ENCODE results near the gene PPP1R12B.
"Not testable (repeated sequence)": the region's sequence is repeated elsewhere in the genome, so short reads cannot be mapped to it uniquely, and the experiment has no call there.

Gene PPP1R12B

GRCh38 chr1:202625416-202626360 is 277.2 kb downstream of the PPP1R12B start:
- in situ Hi-C loops (cut with MboI; ENCODE audit: low pct_unique_long_range_greater_than_20kb, low sequenced_read_pairs, unreplicated experiment) = no loop called here
- peak; percentile 81 for TF ChIP-seq CTCF (IDR thresholded peaks at IDR 0.05; ENCODE audit: extremely low read depth, insufficient read depth, missing control alignments)
- peak; percentile 77 for DNase-seq (ENCODE audit: low spot score)

GRCh38 chr1:202627036-202627435 is 278.5 kb downstream of the PPP1R12B start:
- DNase-seq (ENCODE audit: low spot score); in situ Hi-C loops (cut with MboI; ENCODE audit: low pct_unique_long_range_greater_than_20kb, low sequenced_read_pairs, unreplicated experiment): not testable (repeated sequence)

- TF ChIP-seq CTCF (IDR thresholded peaks at IDR 0.05; ENCODE audit: extremely low read depth, insufficient read depth, missing control alignments) = no peak
- in situ Hi-C loops (cut with MboI; ENCODE audit: low pct_unique_long_range_greater_than_20kb, low sequenced_read_pairs, unreplicated experiment) = no loop called here
- DNase-seq (ENCODE audit: low spot score) = no peak
Observed at GRCh38 chr1:202627841-202628565, 279.5 kb downstream of the PPP1R12B start.

- DNase-seq (ENCODE audit: low spot score) = no peak
- no peak for TF ChIP-seq CTCF (IDR thresholded peaks at IDR 0.05; ENCODE audit: extremely low read depth, insufficient read depth, missing control alignments)
Observed at GRCh38 chr1:202628646-202629215, 280.2 kb downstream of the PPP1R12B start.

GRCh38 chr1:202629257-202629811 is 280.8 kb downstream of the PPP1R12B start:
- DNase-seq (ENCODE audit: low spot score); in situ Hi-C loops (cut with MboI; ENCODE audit: low pct_unique_long_range_greater_than_20kb, low sequenced_read_pairs, unreplicated experiment): not testable (repeated sequence)

More at GRCh38 chr1:202628646-202629215, 280.2 kb downstream of the PPP1R12B start:
- in situ Hi-C loops (cut with MboI; ENCODE audit: low pct_unique_long_range_greater_than_20kb, low sequenced_read_pairs, unreplicated experiment) = no loop called here

- DNase-seq (ENCODE audit: low spot score); in situ Hi-C loops (cut with MboI; ENCODE audit: low pct_unique_long_range_greater_than_20kb, low sequenced_read_pairs, unreplicated experiment): not testable (repeated sequence)
Observed at GRCh38 chr1:202630096-202630495, 281.6 kb downstream of the PPP1R12B start.

GRCh38 chr1:202630541-202630940 is 282.0 kb downstream of the PPP1R12B start:
- TF ChIP-seq CTCF (IDR thresholded peaks at IDR 0.05; ENCODE audit: extremely low read depth, insufficient read depth, missing control alignments) = no peak
- in situ Hi-C loops (cut with MboI; ENCODE audit: low pct_unique_long_range_greater_than_20kb, low sequenced_read_pairs, unreplicated experiment) = no loop called here
- DNase-seq (ENCODE audit: low spot score) = no peak

Measured in GM13977 (cell line).